Left renal pelvis (tissue), 4 donors: ENCODE measurements around the gene NR1H3. TPM values are rescaled to one million over a fixed set of nuclear protein-coding genes. Genes with fewer than 3 reads are reported as not detected.
A peak's percentile ranks its signal among the peaks of the same experiment; 100 is the strongest.

Source experiments
- DNase-seq, 4 donors: peaks; one replicate each; pipeline ENCODE4 v3.0.0-alpha.2; 2013; ENCODE audit warnings: low read depth in 4 of 4, low spot score in 3 of 4
- polyA plus RNA-seq, 4 donors: library from polyadenylated mRNA; unstranded; fragments of 120-200 nt; gene quantifications; one replicate each; pipeline ENCODE4 v1.2.1, GENCODE V29; 2013; ENCODE audit not compliant: insufficient read length in 4 of 4

Gene NR1H3
- polyA plus RNA-seq, 4 donors, result 32.5 to 47.5 (median 36.5) TPM

- DNase-seq, result no peak
These were observed 14.3 kb upstream of the NR1H3 start for GRCh38 chr11:47243454-47243853.

- DNase-seq, result no peak
These were observed 13.1 kb upstream of the NR1H3 start for GRCh38 chr11:47244448-47245350.

GRCh38 chr11:47245611-47246357 lies 12.0 kb upstream of the NR1H3 start:
- no peak for DNase-seq

- DNase-seq, result no peak
These were observed 10.3 kb upstream of the NR1H3 start for GRCh38 chr11:47247502-47247901.

- no peak for DNase-seq
These were observed 9.5 kb upstream of the NR1H3 start for GRCh38 chr11:47248304-47248663.

- DNase-seq, result peak; percentile 76 to 82 (median 80)
These were observed 9.0 kb upstream of the NR1H3 start, which contains the start of gene ACP2 for GRCh38 chr11:47248664-47249377. Gene ACP2 (minus strand): TSS chr11:47248814. CDS start chr11:47248789, 25 bp downstream.

- no peak for DNase-seq
These were observed 8.4 kb upstream of the NR1H3 start for GRCh38 chr11:47249378-47249715.

GRCh38 chr11:47251751-47252150 lies 6.0 kb upstream of the NR1H3 start:
- DNase-seq, result no peak

- DNase-seq, result no peak
These were observed 4.1 kb upstream of the NR1H3 start for GRCh38 chr11:47253660-47254059.

- no peak for DNase-seq
These were observed 3.4 kb upstream of the NR1H3 start for GRCh38 chr11:47254386-47254785.

- no peak for DNase-seq
These were observed 1.4 kb upstream of the NR1H3 start for GRCh38 chr11:47256374-47256773.

- no peak for DNase-seq
These were observed 649 bp upstream of the NR1H3 start for GRCh38 chr11:47257177-47257516.

- no peak for DNase-seq
These were observed 614 bp downstream of the NR1H3 start for GRCh38 chr11:47258317-47258902.

GRCh38 chr11:47259232-47259977 lies 1.6 kb downstream of the NR1H3 start:
- no peak for DNase-seq

GRCh38 chr11:47260366-47260765 lies 2.6 kb downstream of the NR1H3 start:
- no peak for DNase-seq

GRCh38 chr11:47261291-47261800 lies 3.5 kb downstream of the NR1H3 start:
- DNase-seq, result no peak

GRCh38 chr11:47264119-47264518 lies 6.3 kb downstream of the NR1H3 start:
- DNase-seq, result no peak

- DNase-seq, result no peak
These were observed 6.7 kb downstream of the NR1H3 start for GRCh38 chr11:47264521-47264920.

- no peak for DNase-seq
These were observed 10.1 kb downstream of the NR1H3 start for GRCh38 chr11:47267876-47268275.

- no peak for DNase-seq
These were observed 10.7 kb downstream of the NR1H3 start for GRCh38 chr11:47268448-47269001.
